Endodermal cell (in vitro differentiated cells): ENCODE data around the gene TMPRSS4. TPM values are rescaled to one million over a fixed set of nuclear protein-coding genes. Genes with fewer than 3 reads are reported as not detected.
A peak's percentile ranks its signal among the peaks of the same experiment; 100 is the strongest.

Experiments used
- DNase-seq: peaks from one replicate; pipeline ENCODE4 v3.0.0-alpha.2; 2017
- H3K27ac ChIP-seq: 2 replicates; pipeline ENCODE4 v1.5.1; 2013; ENCODE audit warnings: mild to moderate bottlenecking, low read depth, low read length, moderate library complexity
- H3K27me3 ChIP-seq: 2 replicates; pipeline ENCODE4 v1.6.1; 2013; ENCODE audit warnings: mild to moderate bottlenecking, low read length, moderate library complexity; ENCODE audit not compliant: insufficient read depth, control insufficient read depth, poor library complexity, severe bottlenecking
- H3K36me3 ChIP-seq: 2 replicates; pipeline ENCODE4 v1.7.0; 2013; ENCODE audit warnings: mild to moderate bottlenecking, low read length, moderate library complexity; ENCODE audit not compliant: control insufficient read depth, insufficient read depth
- H3K4me1 ChIP-seq: one replicate; pipeline ENCODE4 v1.7.0; 2013; ENCODE audit warnings: low read length; ENCODE audit not compliant: control insufficient read depth, insufficient read depth
- H3K4me3 ChIP-seq: 2 replicates; pipeline ENCODE4 v1.5.1; 2013; ENCODE audit warnings: mild to moderate bottlenecking, low read length, moderate library complexity
- H3K9ac ChIP-seq: 2 replicates; pipeline ENCODE4 v1.6.1; 2013; ENCODE audit warnings: mild to moderate bottlenecking, low read length, moderate library complexity; ENCODE audit not compliant: poor library complexity, severe bottlenecking; ENCODE audit errors: extremely low read depth
- H3K9me3 ChIP-seq: 2 replicates; pipeline ENCODE4 v1.6.1; 2013; ENCODE audit warnings: mild to moderate bottlenecking, low read length, moderate library complexity; ENCODE audit not compliant: control insufficient read depth
- H3K27ac Mint-ChIP-seq: 2 replicates; pipeline ENCODE4 v1.8.0; 2020; ENCODE audit warnings: mixed read lengths
- H3K27me3 Mint-ChIP-seq: 2 replicates; pipeline ENCODE4 v1.8.0; 2021; ENCODE audit warnings: mild to moderate bottlenecking, mixed read lengths; ENCODE audit not compliant: insufficient read depth
- H3K36me3 Mint-ChIP-seq: 2 replicates; pipeline ENCODE4 v1.8.0; 2020; ENCODE audit warnings: low read depth, mixed read lengths
- H3K4me1 Mint-ChIP-seq: 2 replicates; pipeline ENCODE4 v1.8.0; 2020; ENCODE audit warnings: mixed read lengths
- H3K4me3 Mint-ChIP-seq: 2 replicates; pipeline ENCODE4 v1.8.0; 2020; ENCODE audit warnings: mild to moderate bottlenecking, moderate library complexity, mixed read lengths
- H3K9me3 Mint-ChIP-seq: 2 replicates; pipeline ENCODE4 v1.8.0; 2020; ENCODE audit warnings: mild to moderate bottlenecking, mixed read lengths
- CTCF ChIP-seq: fragments of 200-600 bp; sonication (generic); conservative IDR thresholded peaks from 2 replicates; pipeline ENCODE4 v1.5.0; 2021; ENCODE audit warnings: antibody characterized with exemption, mild to moderate bottlenecking
- WGBS, 2 experiments: methylation state at CpG; one replicate each; pipeline versions ENCODE4 v1.1.5 to v1.1.7; 2013; ENCODE audit warnings: missing lambda C conversion rate in 2 of 2, mixed read lengths in 1 of 2; ENCODE audit not compliant: insufficient coverage in 1 of 2, insufficient read length in 1 of 2; 5-methylcytosine and 5-hydroxymethylcytosine counted together
- total RNA-seq, 2 donors: library from RNA; stranded (reverse); fragmentation: NEBNext Ultra II Directional in 1 of 2; extraction: Animal tissue kit (Norgen Biotek cat#: 25700) in 1 of 2; gene quantifications; 2 replicates in 1 of 2; 3 replicates in 1 of 2; pipeline ENCODE4 v1.2.1, GENCODE V29; 2021

The TMPRSS4 gene
- total RNA-seq, 2 donors from 2014 or later: not detected

DNA sequence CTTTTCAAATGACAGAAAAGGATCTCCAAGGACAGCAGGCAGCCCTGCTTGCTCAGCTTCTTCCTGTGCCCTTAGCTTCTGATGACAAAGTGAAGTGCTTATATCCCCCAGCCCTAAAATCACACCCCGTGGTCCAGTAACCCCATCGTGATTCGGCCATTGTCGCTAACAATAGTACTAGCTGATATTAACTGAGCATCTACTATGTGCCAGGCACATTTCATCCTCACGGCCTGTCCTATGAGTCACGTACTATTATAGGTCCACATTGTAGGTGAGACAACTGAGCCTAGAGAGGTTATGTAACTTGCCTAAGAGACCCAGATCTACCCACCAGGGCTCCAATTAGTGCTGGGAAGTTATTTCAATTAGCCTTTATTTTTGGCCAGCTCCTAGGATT lies 69.7 kb downstream of the TMPRSS4 start:
- peaks cover 92% of the 10 kb centered on the region for H3K27me3 Mint-ChIP-seq
- H3K4me1 Mint-ChIP-seq: peaks cover 8% of the 10 kb centered on the region
- no peak for TF ChIP-seq CTCF
- Histone ChIP-seq H3K36me3 (no peaks in the 10 kb centered on the region), H3K9ac (no peak overlapping the region), H3K27ac (no peak overlapping the region), H3K27me3 (peaks cover 84% of the 10 kb centered on the region), H3K4me1 (no peaks in the 10 kb centered on the region), H3K9me3 (no peaks in the 10 kb centered on the region), H3K4me3 (no peak overlapping the region)
- no peak overlapping the region for H3K27ac Mint-ChIP-seq
- H3K9me3 Mint-ChIP-seq: no peaks in the 10 kb centered on the region
- H3K36me3 Mint-ChIP-seq: no peaks in the 10 kb centered on the region
- H3K4me3 Mint-ChIP-seq: peak overlapping the region; percentile 63
- WGBS, 2 experiments: 81 to 92% methylated on average over 6 of the region's 6 CpGs
- DNase-seq: no peak

GRCh38 chr11:118147502-118147901 lies 70.6 kb downstream of the TMPRSS4 start:
- no peak overlapping the region for H3K27ac ChIP-seq
- no peak for TF ChIP-seq CTCF
- no peak for DNase-seq
- Mint-ChIP-seq H3K4me1 (peaks cover 8% of the 10 kb centered on the region), H3K36me3 (no peaks in the 10 kb centered on the region), H3K27ac (no peak overlapping the region), H3K9me3 (no peaks in the 10 kb centered on the region), H3K27me3 (peaks cover 92% of the 10 kb centered on the region), H3K4me3 (no peak overlapping the region)
- H3K27me3 ChIP-seq: peaks cover 94% of the 10 kb centered on the region
- H3K36me3 ChIP-seq: no peaks in the 10 kb centered on the region
- H3K4me1 ChIP-seq: no peaks in the 10 kb centered on the region
- H3K4me3 ChIP-seq: no peak overlapping the region
- WGBS, 2 experiments: 61 to 75% methylated on average over 1 to 3 of the region's 3 CpGs
- H3K9me3 ChIP-seq: no peaks in the 10 kb centered on the region
- H3K9ac ChIP-seq: no peak overlapping the region

- peaks cover 8% of the 10 kb centered on the region for H3K4me1 Mint-ChIP-seq
- Histone ChIP-seq H3K9ac (no peak overlapping the region), H3K9me3 (no peaks in the 10 kb centered on the region), H3K27me3 (peaks cover 94% of the 10 kb centered on the region), H3K4me3 (no peak overlapping the region), H3K27ac (no peak overlapping the region), H3K36me3 (no peaks in the 10 kb centered on the region), H3K4me1 (no peaks in the 10 kb centered on the region)
- H3K4me3 Mint-ChIP-seq: no peak overlapping the region
- no peaks in the 10 kb centered on the region for H3K36me3 Mint-ChIP-seq
- H3K9me3 Mint-ChIP-seq: no peaks in the 10 kb centered on the region
- WGBS, 2 experiments: 89 to 94% methylated on average over 7 to 8 of the region's 8 CpGs
- H3K27me3 Mint-ChIP-seq: peaks cover 91% of the 10 kb centered on the region
- TF ChIP-seq CTCF: no peak
- H3K27ac Mint-ChIP-seq: no peak overlapping the region
- no peak for DNase-seq
These were observed 71.4 kb downstream of the TMPRSS4 start for GRCh38 chr11:118148240-118148639.
